Left kidney (tissue), 2 donors: ENCODE data around the gene RPS6KC1. TPM values are rescaled to one million over a fixed set of nuclear protein-coding genes. Genes with fewer than 3 reads are reported as not detected.
"Not testable (repeated sequence)": the region's sequence is repeated elsewhere in the genome, so short reads cannot be mapped to it uniquely, and the experiment has no call there.

Experiments used
- DNase-seq: peaks from one replicate; pipeline ENCODE4 v3.0.0-alpha.2; 2013
- polyA plus RNA-seq: library from polyadenylated mRNA; unstranded; fragments of 120-200 nt; gene quantifications from one replicate; pipeline ENCODE4 v1.2.1, GENCODE V29; 2013; ENCODE audit not compliant: insufficient read length

Gene RPS6KC1
- polyA plus RNA-seq, 1 donor = 25.0 TPM

GRCh38 chr1:213138892-213139291, 87.9 kb downstream of the RPS6KC1 start:
- no peak for DNase-seq

GRCh38 chr1:213148905-213149304, 97.9 kb downstream of the RPS6KC1 start:
- DNase-seq = no peak

- not testable (repeated sequence) for DNase-seq
Measured at GRCh38 chr1:213150090-213150489, 99.0 kb downstream of the RPS6KC1 start.

GRCh38 chr1:213154056-213154685, 103.1 kb downstream of the RPS6KC1 start:
- DNase-seq = no peak

- DNase-seq = no peak
Measured at GRCh38 chr1:213159376-213159775, 108.3 kb downstream of the RPS6KC1 start.

- DNase-seq = not testable (repeated sequence)
Measured at GRCh38 chr1:213160442-213160841, 109.4 kb downstream of the RPS6KC1 start.

GRCh38 chr1:213162338-213162737, 111.3 kb downstream of the RPS6KC1 start:
- DNase-seq = no peak

GRCh38 chr1:213162862-213163261, 111.8 kb downstream of the RPS6KC1 start:
- DNase-seq = no peak

GRCh38 chr1:213163278-213163711, 112.3 kb downstream of the RPS6KC1 start:
- no peak for DNase-seq

- no peak for DNase-seq
Measured at GRCh38 chr1:213164561-213164960, 113.5 kb downstream of the RPS6KC1 start.

GRCh38 chr1:213166852-213167251, 115.8 kb downstream of the RPS6KC1 start:
- no peak for DNase-seq

- DNase-seq = no peak
Measured at GRCh38 chr1:213171711-213172110, 120.7 kb downstream of the RPS6KC1 start.

GRCh38 chr1:213176341-213176740, 125.3 kb downstream of the RPS6KC1 start:
- no peak for DNase-seq

- no peak for DNase-seq
Measured at GRCh38 chr1:213179784-213180183, 128.7 kb downstream of the RPS6KC1 start.

- no peak for DNase-seq
Measured at GRCh38 chr1:213180833-213181232, 129.8 kb downstream of the RPS6KC1 start.

- DNase-seq = no peak
Measured at GRCh38 chr1:213183036-213183672, 132.1 kb downstream of the RPS6KC1 start.

- peak; percentile 3 for DNase-seq
Measured at GRCh38 chr1:213186168-213186567, 135.1 kb downstream of the RPS6KC1 start.

GRCh38 chr1:213192026-213192425, 141.0 kb downstream of the RPS6KC1 start:
- DNase-seq = no peak

- DNase-seq = no peak
Measured at GRCh38 chr1:213194383-213194782, 143.3 kb downstream of the RPS6KC1 start.

- DNase-seq = no peak
Measured at GRCh38 chr1:213194855-213195254, 143.8 kb downstream of the RPS6KC1 start.

GRCh38 chr1:213196328-213197054, 145.4 kb downstream of the RPS6KC1 start:
- not testable (repeated sequence) for DNase-seq

- DNase-seq = no peak
Measured at GRCh38 chr1:213200630-213201029, 149.6 kb downstream of the RPS6KC1 start.
